K562 treated with DMSO at 1 percent for 24 hours (cell line): ENCODE data around the gene ZNF23. TPM values are rescaled to one million over a fixed set of nuclear protein-coding genes. Genes with fewer than 3 reads are reported as not detected.

Experiments used
- total RNA-seq: library from RNA; unstranded; fragments of 300-600 nt; gene quantifications from 2 replicates; pipeline ENCODE4 v1.2.3, GENCODE V29; 2022; ENCODE audit warnings: low read depth; ENCODE audit not compliant: insufficient read depth

Gene ZNF23
- 3.2 and 4.7 TPM in 2 replicates for total RNA-seq

GRCh38 chr16:71461686-71462648 is at the start of gene ZNF23:
Gene ZNF23, minus strand, starts transcription at chr16:71462247. Its CDS starts 5,451 bp downstream, at chr16:71456796.

GRCh38 chr16:71489122-71489521 is 27.1 kb upstream of the ZNF23 start, which contains the start of gene ZNF19:
Gene ZNF19, minus strand, starts transcription at chr16:71489324. Its CDS starts 7,210 bp downstream, at chr16:71482114.

DNA sequence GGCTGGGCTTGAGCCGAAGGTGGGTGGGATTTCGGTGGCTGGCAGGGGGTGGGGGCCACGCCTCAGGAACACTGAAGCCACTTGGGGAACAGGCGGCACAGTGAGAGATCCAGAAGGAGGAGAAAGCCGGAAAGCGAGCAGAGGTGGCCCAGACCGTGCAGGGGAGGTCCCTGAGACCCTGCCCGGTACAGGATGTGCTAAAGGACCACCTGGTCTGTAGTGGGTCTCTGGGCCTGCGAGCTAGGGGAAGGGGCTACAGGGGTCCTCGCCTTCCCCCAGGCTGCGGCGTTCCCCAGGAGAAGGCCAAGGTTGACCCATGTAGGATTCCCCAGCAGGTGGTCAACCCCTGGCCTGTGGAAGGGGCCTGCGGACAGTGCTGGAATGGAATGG is 20.0 kb downstream of the ZNF23 start, which contains the start of gene TLE7:
Gene TLE7, minus strand, starts transcription at position 4 of the 390 bp plus-strand sequence. CDS start 8,730 bp downstream, outside the sequence.

Other genes with a start within 250 kb of the ZNF23 start
- gene HYDIN, start 231.5 kb downstream of the ZNF23 start, total RNA-seq: 0.05 and 0.37 TPM in 2 replicates
- 11.8 and 16.2 TPM in 2 replicates for gene CMTR2, start 172.8 kb downstream of the ZNF23 start, total RNA-seq
- not detected in 2 replicates for gene CALB2, start 103.5 kb downstream of the ZNF23 start, total RNA-seq
- gene TLE7, start 20.2 kb downstream of the ZNF23 start, total RNA-seq: not detected in 2 replicates
- 0.67 and 0.81 TPM in 2 replicates for gene ZNF19, start 27.1 kb upstream of the ZNF23 start, total RNA-seq
- gene CHST4, start 64.2 kb upstream of the ZNF23 start, total RNA-seq: not detected in 2 replicates
- gene TAT, start 114.8 kb upstream of the ZNF23 start, total RNA-seq: not detected in 2 replicates
- gene MARVELD3, start 163.9 kb upstream of the ZNF23 start, total RNA-seq: not detected in 2 replicates